ENCODE results near the gene IGSF9. TPM values are rescaled to one million over a fixed set of nuclear protein-coding genes. Genes with fewer than 3 reads are reported as not detected.

Gene IGSF9
- total RNA-seq, 1 experiment from 2014 or later = 23.4 TPM

DNA sequence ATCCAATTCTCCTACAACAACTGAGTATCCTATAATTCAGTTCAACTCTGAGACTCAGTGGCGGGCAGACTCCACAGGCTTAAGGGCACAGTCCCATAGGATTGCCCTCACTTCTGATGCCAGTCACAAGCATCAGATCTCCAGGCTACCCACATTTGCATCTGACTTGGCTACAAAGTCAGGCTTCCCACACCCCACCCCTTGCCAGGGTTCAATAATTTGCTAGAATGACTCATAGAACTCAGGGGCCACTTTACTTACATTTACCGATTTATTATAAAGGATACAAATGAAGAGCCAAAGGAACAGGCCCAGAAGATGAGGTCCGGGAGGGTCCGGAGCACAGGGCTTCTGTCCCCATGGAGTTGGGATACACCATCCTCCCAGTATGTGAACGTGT is 44.6 kb upstream of the IGSF9 start:
- intact Hi-C loops (cut with micrococcal nuclease; ENCODE audit: unreplicated experiment) = no loop called here
- no peak for DNase-seq
- Histone ChIP-seq H3K9me3 (ENCODE audit: insufficient read depth, low read depth) (no peaks in the 10 kb centered on the region), H2AFZ (no peak overlapping the region), H3K4me2 (no peak overlapping the region), H3K9me2 (ENCODE audit: insufficient read depth) (no peaks in the 10 kb centered on the region), H3K36me3 (ENCODE audit: low read depth) (no peaks in the 10 kb centered on the region), H3F3A (ENCODE audit: insufficient read depth, low read depth) (no peaks in the 10 kb centered on the region), H3K27ac (no peak overlapping the region), H3K27me3 (ENCODE audit: insufficient read depth, low read depth) (no peaks in the 10 kb centered on the region), H3K4me1 (replicated peaks; ENCODE audit: insufficient read depth) (no peaks in the 10 kb centered on the region), H3K4me3 (no peak overlapping the region), H4K20me1 (ENCODE audit: insufficient read depth) (no peaks in the 10 kb centered on the region), H3K79me2 (ENCODE audit: low read depth) (no peaks in the 10 kb centered on the region)
- ChIA-PET POLR2A (ENCODE audit: unreplicated experiment) (no interaction called here), CTCF (no interaction called here)
- BruUV-seq (replicated peaks) = no TSS peak
- TF ChIP-seq, protein P1, sequence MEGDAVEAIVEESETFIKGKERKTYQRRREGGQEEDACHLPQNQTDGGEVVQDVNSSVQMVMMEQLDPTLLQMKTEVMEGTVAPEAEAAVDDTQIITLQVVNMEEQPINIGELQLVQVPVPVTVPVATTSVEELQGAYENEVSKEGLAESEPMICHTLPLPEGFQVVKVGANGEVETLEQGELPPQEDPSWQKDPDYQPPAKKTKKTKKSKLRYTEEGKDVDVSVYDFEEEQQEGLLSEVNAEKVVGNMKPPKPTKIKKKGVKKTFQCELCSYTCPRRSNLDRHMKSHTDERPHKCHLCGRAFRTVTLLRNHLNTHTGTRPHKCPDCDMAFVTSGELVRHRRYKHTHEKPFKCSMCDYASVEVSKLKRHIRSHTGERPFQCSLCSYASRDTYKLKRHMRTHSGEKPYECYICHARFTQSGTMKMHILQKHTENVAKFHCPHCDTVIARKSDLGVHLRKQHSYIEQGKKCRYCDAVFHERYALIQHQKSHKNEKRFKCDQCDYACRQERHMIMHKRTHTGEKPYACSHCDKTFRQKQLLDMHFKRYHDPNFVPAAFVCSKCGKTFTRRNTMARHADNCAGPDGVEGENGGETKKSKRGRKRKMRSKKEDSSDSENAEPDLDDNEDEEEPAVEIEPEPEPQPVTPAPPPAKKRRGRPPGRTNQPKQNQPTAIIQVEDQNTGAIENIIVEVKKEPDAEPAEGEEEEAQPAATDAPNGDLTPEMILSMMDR (conservative IDR thresholded peaks at IDR 0.05) = no peak
- TF ChIP-seq EZH2 (IDR thresholded peaks at IDR 0.05; ENCODE audit: low read depth) = no peak

DNA sequence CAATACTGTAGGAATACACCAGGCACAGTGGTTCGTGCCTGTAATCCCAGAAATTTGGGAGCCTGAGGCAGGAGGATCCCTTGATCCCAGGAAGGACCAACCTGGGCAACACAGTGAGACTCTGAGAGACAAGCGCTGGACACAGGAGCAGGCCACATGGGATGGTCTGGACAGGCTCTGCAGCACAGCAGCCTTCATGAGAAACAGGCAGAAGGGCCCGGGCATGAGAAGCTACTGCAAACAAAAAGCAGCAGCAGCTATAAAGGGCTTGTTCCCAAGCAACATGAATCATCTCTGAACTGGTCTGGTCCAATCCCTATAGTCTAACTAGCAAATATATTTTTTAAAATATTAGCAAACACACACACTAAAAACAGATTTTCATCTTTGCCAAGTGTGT is 44.2 kb upstream of the IGSF9 start:
- ChIA-PET CTCF (no interaction called here), POLR2A (ENCODE audit: unreplicated experiment) (no interaction called here)
- Histone ChIP-seq H3K27me3 (ENCODE audit: insufficient read depth, low read depth) (no peaks in the 10 kb centered on the region), H4K20me1 (ENCODE audit: insufficient read depth) (no peaks in the 10 kb centered on the region), H3F3A (ENCODE audit: insufficient read depth, low read depth) (no peaks in the 10 kb centered on the region), H3K4me1 (replicated peaks; ENCODE audit: insufficient read depth) (no peaks in the 10 kb centered on the region), H3K79me2 (ENCODE audit: low read depth) (no peaks in the 10 kb centered on the region), H3K9me3 (ENCODE audit: insufficient read depth, low read depth) (no peaks in the 10 kb centered on the region), H3K27ac (no peak overlapping the region), H3K9me2 (ENCODE audit: insufficient read depth) (no peaks in the 10 kb centered on the region), H2AFZ (no peak overlapping the region), H3K4me2 (no peak overlapping the region), H3K36me3 (ENCODE audit: low read depth) (no peaks in the 10 kb centered on the region), H3K4me3 (no peak overlapping the region)
- intact Hi-C loops (cut with micrococcal nuclease; ENCODE audit: unreplicated experiment) = no loop called here
- TF ChIP-seq EZH2 (IDR thresholded peaks at IDR 0.05; ENCODE audit: low read depth) = no peak
- TF ChIP-seq, protein P1 (conservative IDR thresholded peaks at IDR 0.05) = no peak
- no peak for DNase-seq
- BruUV-seq (replicated peaks) = no TSS peak

DNA sequence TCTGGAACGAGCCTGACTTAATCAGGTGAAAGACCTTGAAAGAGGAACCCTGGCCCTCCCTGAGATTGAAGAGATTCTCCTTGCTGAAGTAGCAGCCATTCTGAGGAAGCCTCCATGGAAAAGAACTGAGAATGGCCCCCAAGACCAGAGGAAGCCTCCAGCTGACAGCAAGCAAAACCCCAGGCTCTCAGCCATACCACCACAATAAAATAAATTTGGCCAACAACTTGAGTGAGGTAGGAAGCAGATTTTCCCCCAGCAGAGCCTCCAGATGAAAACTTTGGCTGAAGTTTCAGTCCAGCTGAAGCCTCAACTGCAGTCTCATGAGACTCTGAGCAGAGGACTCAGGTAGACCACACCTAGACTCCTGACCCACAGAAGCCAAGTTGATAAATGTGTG is 42.6 kb upstream of the IGSF9 start:
- no peak overlapping the region for H3K4me3 ChIP-seq
- no peaks in the 10 kb centered on the region for H3K9me2 ChIP-seq (ENCODE audit: insufficient read depth)
- H3F3A ChIP-seq (ENCODE audit: insufficient read depth, low read depth) = no peaks in the 10 kb centered on the region
- CTCF ChIA-PET = no interaction called here
- BruUV-seq (replicated peaks) = no TSS peak
- H4K20me1 ChIP-seq (ENCODE audit: insufficient read depth) = no peaks in the 10 kb centered on the region
- H3K27ac ChIP-seq = no peak overlapping the region
- H2AFZ ChIP-seq = no peak overlapping the region
- no peaks in the 10 kb centered on the region for H3K9me3 ChIP-seq (ENCODE audit: insufficient read depth, low read depth)
- POLR2A ChIA-PET (ENCODE audit: unreplicated experiment) = no interaction called here
- H3K4me1 ChIP-seq (replicated peaks; ENCODE audit: insufficient read depth) = no peaks in the 10 kb centered on the region
- DNase-seq = no peak
- no peak overlapping the region for H3K4me2 ChIP-seq
- intact Hi-C loops (cut with micrococcal nuclease; ENCODE audit: unreplicated experiment) = no loop called here
- no peaks in the 10 kb centered on the region for H3K79me2 ChIP-seq (ENCODE audit: low read depth)
- no peaks in the 10 kb centered on the region for H3K27me3 ChIP-seq (ENCODE audit: insufficient read depth, low read depth)
- TF ChIP-seq EZH2 (IDR thresholded peaks at IDR 0.05; ENCODE audit: low read depth) = no peak
- TF ChIP-seq, protein P1 (conservative IDR thresholded peaks at IDR 0.05) = no peak
- H3K36me3 ChIP-seq (ENCODE audit: low read depth) = no peaks in the 10 kb centered on the region

Measured in PC-9 (cell line).